Measurements from ENCODE around the gene GINS1.

The GINS1 gene

DNA sequence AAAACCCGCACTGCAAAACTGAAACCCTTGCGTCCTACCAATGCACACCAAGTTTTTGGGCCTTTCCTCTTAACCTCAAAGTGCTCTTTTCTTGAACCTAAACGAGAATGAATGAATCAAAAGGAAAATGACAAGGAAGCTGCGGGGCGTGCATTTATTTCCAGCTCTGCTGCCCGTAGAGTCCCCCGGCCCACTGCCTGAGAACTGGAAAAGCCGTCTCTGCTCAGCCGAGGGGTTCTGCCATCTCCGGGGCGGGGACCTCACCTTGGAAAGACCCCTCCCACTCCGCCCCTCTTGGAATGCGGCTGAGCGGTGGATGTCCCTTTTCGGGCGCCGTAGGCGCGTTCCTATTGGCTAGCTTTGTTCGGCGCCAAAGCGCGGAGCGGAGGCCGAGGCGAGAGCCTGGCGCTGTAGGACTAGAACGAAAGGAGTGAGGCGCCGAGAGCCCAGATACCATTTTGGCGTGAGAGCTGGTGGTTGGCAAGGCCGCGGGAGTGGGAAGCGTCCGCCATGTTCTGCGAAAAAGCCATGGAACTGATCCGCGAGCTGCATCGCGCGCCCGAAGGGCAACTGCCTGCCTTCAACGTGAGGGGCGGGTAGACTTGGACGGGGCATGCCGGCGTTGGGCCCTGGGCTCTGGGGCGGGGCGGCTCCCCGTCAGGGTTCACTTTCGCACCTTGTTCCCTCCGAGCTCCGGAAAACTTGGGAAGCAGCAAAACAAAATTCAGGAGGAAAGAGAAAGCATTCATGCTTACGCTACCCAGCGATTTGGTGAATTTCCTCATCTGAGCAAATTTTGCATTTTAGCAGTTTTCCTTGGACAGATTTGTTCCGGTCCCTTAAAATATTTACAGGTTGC is at the start of gene GINS1:
Gene GINS1 (plus strand): TSS at position 363 of the 859 bp plus-strand sequence. CDS start 148 bp downstream, at position 511.
- DNase-seq = peak; percentile 89

GRCh38 chr20:25360631-25361286 is 46.7 kb upstream of the GINS1 start:
- no peak for DNase-seq

DNA sequence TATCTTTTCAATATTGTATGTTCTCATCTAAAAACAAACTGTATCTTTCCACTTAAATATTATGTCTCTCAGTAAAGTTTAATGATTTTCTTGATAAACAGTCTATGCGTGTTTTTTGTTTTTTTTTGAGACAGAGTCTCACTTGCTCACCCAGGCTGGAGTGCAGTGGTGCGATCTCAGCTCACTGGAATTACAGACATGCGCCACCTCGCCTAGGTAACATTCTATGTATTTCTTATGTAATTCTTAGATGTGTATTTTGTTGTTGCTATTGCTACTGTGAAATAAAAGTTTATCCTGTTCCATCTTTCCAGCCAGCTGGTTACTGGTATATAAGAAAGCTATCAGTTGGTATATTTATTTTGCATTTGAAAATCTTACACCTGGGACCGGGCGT is 46.2 kb upstream of the GINS1 start:
- DNase-seq = no peak

- DNase-seq = no peak
Observed at GRCh38 chr20:25364180-25364788, 43.2 kb upstream of the GINS1 start.

DNA sequence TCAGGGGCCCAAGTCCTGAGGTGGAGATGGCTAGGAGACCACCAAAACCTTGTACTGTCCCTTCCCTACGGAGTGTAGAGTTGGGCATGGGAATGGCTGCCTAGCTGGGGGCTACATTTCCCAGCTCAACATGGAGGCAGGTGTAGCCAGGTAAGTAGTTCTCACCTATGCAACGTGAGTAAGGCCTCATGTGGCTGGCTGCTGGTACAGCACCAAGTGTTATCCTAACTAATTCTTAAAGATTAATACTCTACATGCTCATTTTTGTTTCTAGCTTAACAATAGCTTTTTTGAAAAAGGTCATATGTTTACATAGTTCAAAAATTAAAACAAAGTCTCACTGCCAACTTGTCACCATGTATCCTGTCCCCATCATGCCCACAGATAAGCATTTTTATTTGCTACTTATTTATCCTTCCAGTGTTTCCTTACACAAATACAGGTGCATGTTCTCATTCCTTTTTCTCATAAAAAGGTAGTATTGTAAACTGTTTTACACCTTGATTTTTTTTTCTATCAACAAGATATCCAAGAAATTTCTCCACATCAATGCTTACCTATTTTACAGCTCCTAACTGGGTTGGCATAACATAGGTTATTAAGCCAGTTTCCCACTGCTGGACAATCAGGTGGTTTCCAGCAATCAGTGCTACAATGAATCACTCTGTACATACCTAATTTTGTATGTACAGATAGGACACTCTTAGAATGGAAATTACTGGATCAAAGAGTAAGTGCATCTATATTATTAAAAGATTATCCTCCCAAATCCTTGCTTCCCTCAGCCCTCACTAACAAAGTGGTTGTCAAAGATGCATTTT is 42.4 kb upstream of the GINS1 start:
- DNase-seq = no peak

- no peak for DNase-seq
Observed at GRCh38 chr20:25368526-25368925, 38.9 kb upstream of the GINS1 start.

DNA sequence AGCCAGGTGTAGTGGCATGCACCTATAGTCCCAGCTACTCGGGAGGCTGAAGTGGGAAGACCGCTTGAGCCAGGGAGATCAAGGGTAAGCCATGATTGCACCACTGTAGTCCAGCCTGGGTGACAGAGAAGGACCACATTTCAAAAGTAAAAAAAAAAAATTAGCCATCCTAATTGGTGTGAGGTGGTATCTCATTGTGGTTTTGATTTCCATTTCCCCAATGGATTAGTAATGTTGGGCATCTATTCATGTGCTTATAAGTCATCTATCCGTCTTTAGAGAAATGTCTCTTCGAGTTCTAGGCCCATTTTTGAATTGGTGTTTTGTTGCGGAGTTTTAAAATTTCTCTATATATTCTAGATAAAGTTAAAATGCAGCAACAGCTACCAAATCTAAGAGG is 38.5 kb upstream of the GINS1 start:
- no peak for DNase-seq

- no peak for DNase-seq
Observed at GRCh38 chr20:25369529-25369928, 37.9 kb upstream of the GINS1 start.

- no peak for DNase-seq
Observed at GRCh38 chr20:25369971-25370370, 37.5 kb upstream of the GINS1 start.

GRCh38 chr20:25372584-25373336 is 34.7 kb upstream of the GINS1 start:
- DNase-seq = peak; percentile 25

DNA sequence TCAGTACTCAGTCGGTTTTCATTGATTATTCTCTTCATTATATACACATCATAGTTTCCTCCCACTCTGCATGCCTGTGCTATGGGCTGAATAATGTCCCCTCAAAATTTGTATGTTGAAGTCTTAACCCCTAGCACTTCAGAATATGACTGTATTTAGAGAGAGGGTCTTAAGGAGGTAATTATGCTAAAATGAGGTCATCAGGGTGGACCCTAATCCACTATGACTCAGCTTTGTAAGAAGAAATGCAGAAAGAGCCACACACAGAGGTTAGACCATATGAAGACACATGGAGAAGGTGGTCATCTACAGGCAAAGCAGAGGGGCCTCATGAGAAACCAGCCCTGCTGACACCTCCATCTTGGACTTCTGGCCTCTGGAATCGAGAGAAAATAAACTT is 32.6 kb upstream of the GINS1 start:
- no peak for DNase-seq

DNA sequence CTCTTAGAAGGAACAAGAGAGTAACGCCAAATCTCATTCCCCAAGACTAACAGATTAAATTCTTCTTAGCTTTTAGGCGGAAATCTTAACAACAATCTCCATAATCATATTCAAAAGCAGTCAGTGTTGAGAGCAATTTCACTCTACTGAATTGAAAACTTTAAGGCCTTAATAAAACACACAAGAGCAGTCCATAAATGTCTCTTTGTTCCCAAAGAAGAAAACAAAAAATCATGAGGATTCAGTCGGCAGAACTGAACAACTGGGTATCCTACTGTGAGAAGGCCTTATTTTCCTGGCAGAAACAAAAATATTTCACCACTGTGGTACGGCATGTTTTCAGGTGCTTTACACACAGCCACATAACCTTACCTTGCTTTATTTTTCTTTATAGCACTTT is 31.2 kb upstream of the GINS1 start:
- no peak for DNase-seq

DNA sequence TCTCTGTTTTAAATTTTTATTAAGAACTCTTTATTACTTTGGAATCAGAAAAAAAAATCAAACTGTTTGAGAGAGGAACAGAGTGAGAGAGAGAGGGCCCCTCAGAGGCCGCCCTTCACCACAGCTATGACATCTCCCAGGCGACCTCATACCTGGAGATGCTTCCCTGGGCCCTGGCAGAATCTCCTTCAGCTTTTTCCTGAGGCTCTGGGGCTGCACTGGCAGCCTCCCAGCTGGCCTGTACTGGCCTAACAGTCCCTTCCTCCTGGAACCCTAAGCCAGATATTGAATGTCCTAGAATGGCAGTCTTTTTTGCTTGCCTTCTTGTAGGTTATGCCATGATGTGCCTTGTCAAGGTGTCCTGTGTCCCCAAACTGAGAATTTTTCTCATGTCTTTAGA is 30.6 kb upstream of the GINS1 start:
- DNase-seq = no peak

DNA sequence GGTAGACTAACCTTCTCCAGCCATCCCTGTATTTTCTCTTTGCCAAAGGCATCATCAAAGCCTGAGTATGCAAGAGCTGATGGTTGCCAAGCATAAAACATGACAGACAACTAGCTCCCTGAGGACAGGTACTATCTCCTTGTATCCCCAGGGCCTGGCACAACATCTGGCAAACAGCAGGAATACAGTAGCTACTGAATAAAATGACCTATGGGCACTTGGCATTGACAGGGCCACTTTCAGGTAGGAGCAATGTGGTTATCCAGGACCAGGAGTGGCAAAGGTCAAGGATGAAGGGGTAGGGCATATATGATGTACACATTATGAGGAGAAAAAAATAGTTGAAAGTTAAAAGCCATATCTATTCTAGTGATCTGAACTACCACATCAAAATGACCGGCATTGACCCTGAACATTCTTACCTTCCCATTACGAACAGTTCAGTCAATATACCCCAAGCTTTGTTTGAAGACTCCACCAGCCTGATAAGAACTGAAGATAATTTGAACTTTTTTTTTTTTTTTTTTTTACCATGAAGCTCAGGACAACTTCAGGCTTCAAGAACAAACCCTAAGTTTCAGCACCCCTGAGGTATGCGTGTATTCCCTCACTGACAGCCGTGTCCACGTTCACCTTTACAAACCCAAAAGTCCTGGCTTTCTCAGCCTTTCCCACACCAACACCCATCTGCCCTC is 29.1 kb upstream of the GINS1 start:
- DNase-seq = no peak

DNA sequence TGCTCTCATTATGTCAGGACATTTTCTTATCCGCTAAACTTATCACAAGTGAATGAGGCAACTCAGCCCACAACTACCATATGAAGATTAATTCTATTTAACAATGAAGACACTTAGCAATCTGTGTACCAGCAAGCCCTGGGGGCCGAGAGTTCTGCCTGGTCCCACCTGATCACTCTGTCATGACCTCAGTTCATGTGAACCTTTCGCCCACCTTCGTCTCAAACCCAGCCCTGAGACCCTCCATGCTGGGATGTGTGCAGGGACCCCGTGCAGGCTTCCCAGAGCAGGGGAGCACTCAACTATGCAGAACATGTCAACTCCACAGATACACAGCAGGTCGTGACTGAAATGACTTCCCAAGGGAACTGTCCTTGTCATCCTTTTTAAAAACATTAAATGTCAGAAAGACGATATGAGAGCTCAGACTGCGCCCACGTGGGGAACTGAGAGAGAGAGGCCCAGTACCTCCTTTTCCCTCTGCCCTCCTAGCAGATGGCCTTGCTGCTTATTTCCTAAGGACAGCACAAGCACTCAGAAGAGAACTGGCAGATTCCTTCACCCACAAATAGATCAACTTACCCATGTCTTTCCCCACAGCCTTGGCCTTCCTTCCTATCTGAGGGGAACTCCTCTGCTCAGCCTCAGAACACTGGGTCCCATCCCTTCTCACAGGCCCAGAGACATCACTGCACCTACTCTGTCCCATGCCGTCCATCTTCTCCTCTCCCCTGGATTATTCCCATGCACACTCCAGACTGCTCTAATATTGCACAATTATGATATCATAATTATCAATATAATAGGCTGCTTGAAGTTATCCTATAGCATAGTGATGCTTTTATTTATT is 28.4 kb upstream of the GINS1 start:
- no peak for DNase-seq

- no peak for DNase-seq
Observed at GRCh38 chr20:25380945-25381614, 26.4 kb upstream of the GINS1 start.

DNA sequence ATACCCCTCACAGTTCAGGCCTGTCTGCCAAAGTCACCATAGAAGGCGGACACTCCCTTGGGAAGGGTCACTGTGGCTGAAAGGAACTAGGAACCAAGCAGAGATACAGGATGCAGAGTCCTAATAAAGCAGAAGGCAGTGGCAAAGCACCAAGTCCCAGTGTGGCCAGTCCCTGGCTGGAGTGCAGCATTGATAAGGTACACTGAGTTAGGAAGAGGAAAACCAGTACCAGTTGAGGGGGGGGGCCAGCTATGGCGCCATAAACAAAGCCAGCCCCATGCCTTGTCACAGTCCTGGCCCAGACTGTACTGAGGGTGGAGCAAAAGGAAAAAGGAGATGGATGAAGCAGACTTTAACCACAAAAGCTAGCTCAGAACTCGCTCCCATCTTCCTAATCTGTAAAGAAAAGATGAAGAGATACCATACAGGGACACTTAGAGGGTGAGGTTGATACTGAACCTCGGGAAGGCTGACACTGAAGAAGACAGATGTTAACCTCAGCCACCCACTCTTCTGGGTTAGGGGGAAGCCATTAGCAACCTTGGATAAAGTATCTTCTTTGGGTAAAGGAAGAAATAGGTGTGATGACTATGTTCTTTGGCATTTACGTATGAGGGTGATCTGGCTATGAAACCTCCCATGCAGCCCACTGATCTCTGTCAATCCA is 24.6 kb upstream of the GINS1 start:
- no peak for DNase-seq

- no peak for DNase-seq
Observed at GRCh38 chr20:25389401-25389857, 18.0 kb upstream of the GINS1 start.

- DNase-seq = peak; percentile 24
Observed at GRCh38 chr20:25389858-25390537, 17.5 kb upstream of the GINS1 start.
